Large intestine (tissue), 3 donors: Measurements from ENCODE around the gene TOP3A. TPM values are rescaled to one million over a fixed set of nuclear protein-coding genes. Genes with fewer than 3 reads are reported as not detected.

Experiments
- DNase-seq, 2 donors: peaks; one replicate each; pipeline versions ENCODE4 v3.0.0 to v3.0.0-alpha.2; 2013
- H3K27ac ChIP-seq: one replicate; pipeline ENCODE4 v1.5.1; 2013; ENCODE audit warnings: low read length
- H3K27me3 ChIP-seq: 2 replicates; pipeline ENCODE4 v1.6.1; 2013; ENCODE audit warnings: low read length; ENCODE audit not compliant: control insufficient read depth, insufficient read depth
- H3K36me3 ChIP-seq: 2 replicates; pipeline ENCODE4 v1.6.1; 2013; ENCODE audit warnings: low read length; ENCODE audit not compliant: control insufficient read depth, insufficient read depth
- H3K4me1 ChIP-seq: one replicate; pipeline ENCODE4 v1.6.1; 2013; ENCODE audit warnings: low read length; ENCODE audit not compliant: control insufficient read depth, insufficient read depth
- H3K4me3 ChIP-seq: one replicate; pipeline ENCODE4 v1.5.1; 2013; ENCODE audit warnings: low read length
- H3K9me3 ChIP-seq: one replicate; pipeline ENCODE4 v1.6.1; 2013; ENCODE audit warnings: mild to moderate bottlenecking, low read depth, low read length, moderate library complexity; ENCODE audit not compliant: control insufficient read depth
- WGBS: methylation state at CpG from one replicate; pipeline ENCODE4 v1.1.5; 2013; ENCODE audit warnings: low lambda C conversion rate; ENCODE audit not compliant: insufficient coverage; 5-methylcytosine and 5-hydroxymethylcytosine counted together
- polyA plus RNA-seq: library from polyadenylated mRNA; unstranded; fragments of 120-200 nt; gene quantifications from one replicate; pipeline ENCODE4 v1.2.1, GENCODE V29; 2013

Gene TOP3A
- polyA plus RNA-seq, 1 donor = 26.4 TPM

- DNase-seq = no peak
- no peaks in the 10 kb centered on the region for H3K27me3 ChIP-seq
- no CpG with 5 or more reads among the region's 16 CpGs for WGBS
- no peak overlapping the region for H3K4me3 ChIP-seq
- H3K27ac ChIP-seq = no peak overlapping the region
- peaks cover 3% of the 10 kb centered on the region for H3K9me3 ChIP-seq
- H3K4me1 ChIP-seq = peaks cover 6% of the 10 kb centered on the region
- peaks cover 75% of the 10 kb centered on the region for H3K36me3 ChIP-seq
These were observed 8.8 kb upstream of the TOP3A start for GRCh38 chr17:18323507-18324139.

GRCh38 chr17:18323007-18323406, 8.2 kb upstream of the TOP3A start:
- Histone ChIP-seq H3K9me3 (peaks cover 3% of the 10 kb centered on the region), H3K4me1 (peaks cover 7% of the 10 kb centered on the region), H3K4me3 (no peak overlapping the region), H3K36me3 (peaks cover 71% of the 10 kb centered on the region), H3K27me3 (no peaks in the 10 kb centered on the region), H3K27ac (no peak overlapping the region)
- no CpG with 5 or more reads among the region's 3 CpGs for WGBS
- DNase-seq = no peak

- Histone ChIP-seq H3K4me1 (peaks cover 11% of the 10 kb centered on the region), H3K4me3 (no peak overlapping the region), H3K9me3 (peaks cover 5% of the 10 kb centered on the region), H3K27ac (no peak overlapping the region), H3K36me3 (peaks cover 72% of the 10 kb centered on the region), H3K27me3 (no peaks in the 10 kb centered on the region)
- DNase-seq = no peak
- WGBS = no CpG with 5 or more reads among the region's 12 CpGs
These were observed 7.7 kb upstream of the TOP3A start for GRCh38 chr17:18322522-18322921.

GRCh38 chr17:18321309-18321708, 6.5 kb upstream of the TOP3A start:
- Histone ChIP-seq H3K27me3 (no peaks in the 10 kb centered on the region), H3K27ac (no peak overlapping the region), H3K9me3 (peaks cover 15% of the 10 kb centered on the region), H3K4me3 (no peak overlapping the region), H3K36me3 (peaks cover 70% of the 10 kb centered on the region), H3K4me1 (peaks cover 20% of the 10 kb centered on the region)
- WGBS = 55% methylated on average over 2 of the region's 5 CpGs
- DNase-seq = no peak

GRCh38 chr17:18320301-18320700, 5.5 kb upstream of the TOP3A start:
- no CpG with 5 or more reads among the region's 7 CpGs for WGBS
- peaks cover 27% of the 10 kb centered on the region for H3K4me1 ChIP-seq
- H3K4me3 ChIP-seq = no peak overlapping the region
- peaks cover 66% of the 10 kb centered on the region for H3K36me3 ChIP-seq
- peaks cover 25% of the 10 kb centered on the region for H3K9me3 ChIP-seq
- DNase-seq = no peak
- no peaks in the 10 kb centered on the region for H3K27me3 ChIP-seq
- no peak overlapping the region for H3K27ac ChIP-seq

- H3K36me3 ChIP-seq = peaks cover 60% of the 10 kb centered on the region
- peaks cover 26% of the 10 kb centered on the region for H3K9me3 ChIP-seq
- no CpG with 5 or more reads among the region's 13 CpGs for WGBS
- H3K4me1 ChIP-seq = peaks cover 27% of the 10 kb centered on the region
- no peaks in the 10 kb centered on the region for H3K27me3 ChIP-seq
- no peak overlapping the region for H3K4me3 ChIP-seq
- no peak overlapping the region for H3K27ac ChIP-seq
- DNase-seq = peak; percentile 26 to 46
These were observed 4.9 kb upstream of the TOP3A start for GRCh38 chr17:18319604-18320256.

- no CpG with 5 or more reads among the region's 18 CpGs for WGBS
- no peaks in the 10 kb centered on the region for H3K27me3 ChIP-seq
These were observed 4.1 kb upstream of the TOP3A start for GRCh38 chr17:18318771-18319450.

GRCh38 chr17:18318117-18318516, 3.3 kb upstream of the TOP3A start:
- Histone ChIP-seq H3K9me3 (peaks cover 27% of the 10 kb centered on the region), H3K4me1 (peaks cover 36% of the 10 kb centered on the region), H3K36me3 (peaks cover 44% of the 10 kb centered on the region), H3K4me3 (no peak overlapping the region), H3K27me3 (no peaks in the 10 kb centered on the region), H3K27ac (no peak overlapping the region)
- 100% methylated on average over 1 of the region's 7 CpGs for WGBS
- no peak for DNase-seq

More at GRCh38 chr17:18318771-18319450, 4.1 kb upstream of the TOP3A start:
- no peak overlapping the region for H3K4me3 ChIP-seq
- H3K27ac ChIP-seq = no peak overlapping the region
- DNase-seq = no peak
- peaks cover 28% of the 10 kb centered on the region for H3K4me1 ChIP-seq
- peaks cover 52% of the 10 kb centered on the region for H3K36me3 ChIP-seq
- peaks cover 27% of the 10 kb centered on the region for H3K9me3 ChIP-seq

- H3K4me3 ChIP-seq = peak overlapping the region; percentile 87
- H3K27me3 ChIP-seq = no peaks in the 10 kb centered on the region
- peak overlapping the region; percentile 88 for H3K27ac ChIP-seq
- peaks cover 36% of the 10 kb centered on the region for H3K4me1 ChIP-seq
- peaks cover 43% of the 10 kb centered on the region for H3K36me3 ChIP-seq
- peaks cover 27% of the 10 kb centered on the region for H3K9me3 ChIP-seq
- WGBS = 60% methylated on average over 1 of the region's 11 CpGs
- no peak for DNase-seq
These were observed 1.2 kb upstream of the TOP3A start for GRCh38 chr17:18315961-18316360.

- peaks cover 36% of the 10 kb centered on the region for H3K4me1 ChIP-seq
- peak overlapping the region; percentile 87 for H3K4me3 ChIP-seq
- H3K27me3 ChIP-seq = no peaks in the 10 kb centered on the region
- WGBS = no CpG with 5 or more reads among the region's 18 CpGs
- DNase-seq = no peak
- H3K27ac ChIP-seq = peak overlapping the region; percentile 88
- peaks cover 42% of the 10 kb centered on the region for H3K36me3 ChIP-seq
- peaks cover 27% of the 10 kb centered on the region for H3K9me3 ChIP-seq
These were observed 748 bp upstream of the TOP3A start for GRCh38 chr17:18315562-18315922.
